IgD-negative memory B cell (primary cell): ENCODE results near the gene TBX19. TPM values are rescaled to one million over a fixed set of nuclear protein-coding genes. Genes with fewer than 3 reads are reported as not detected.

ENCODE experiments used
- H3K27ac Mint-ChIP-seq, 3 donors: one replicate each; pipeline ENCODE4 v1.8.0; 2020 to 2022; ENCODE audit warnings: mild to moderate bottlenecking in 3 of 3, mixed read lengths in 3 of 3, moderate library complexity in 1 of 3
- H3K27me3 Mint-ChIP-seq: one replicate; pipeline ENCODE4 v1.8.0; 2021; ENCODE audit warnings: mixed read lengths
- H3K36me3 Mint-ChIP-seq: one replicate; pipeline ENCODE4 v1.8.0; 2020; ENCODE audit warnings: mild to moderate bottlenecking, mixed read lengths
- H3K4me1 Mint-ChIP-seq, 3 donors: one replicate each; pipeline ENCODE4 v1.8.0; 2020 to 2022; ENCODE audit warnings: mixed read lengths in 3 of 3, mild to moderate bottlenecking in 1 of 3
- H3K4me3 Mint-ChIP-seq, 4 donors: one replicate each; pipeline ENCODE4 v1.8.0; 2020 to 2022; ENCODE audit warnings: mild to moderate bottlenecking in 4 of 4, mixed read lengths in 4 of 4, moderate library complexity in 3 of 4
- H3K9me3 Mint-ChIP-seq, 3 donors: one replicate each; pipeline ENCODE4 v1.8.0; 2020 to 2021; ENCODE audit warnings: mixed read lengths in 3 of 3, mild to moderate bottlenecking in 1 of 3
- polyA plus RNA-seq: library from polyadenylated mRNA; unstranded; fragments of 300-500 nt; fragmentation: Illumina TruSeq; gene quantifications from one replicate; pipeline ENCODE4 v1.2.3, GENCODE V29; 2021

TBX19 gene
- polyA plus RNA-seq, 1 donor from 2014 or later: 2.5 TPM

- H3K27ac Mint-ChIP-seq: no peak overlapping the region
- H3K36me3 Mint-ChIP-seq: peaks cover 14% of the 10 kb centered on the region
- peaks cover 0 to 1% (median 0%) of the 10 kb centered on the region in 3 donors for H3K4me1 Mint-ChIP-seq
- H3K27me3 Mint-ChIP-seq: no peaks in the 10 kb centered on the region
- H3K9me3 Mint-ChIP-seq: peaks cover 0 to 9% (median 2%) of the 10 kb centered on the region in 3 donors
- H3K4me3 Mint-ChIP-seq: no peak overlapping the region
Observed at GRCh38 chr1:168321945-168322344, 41.3 kb downstream of the TBX19 start.

DNA sequence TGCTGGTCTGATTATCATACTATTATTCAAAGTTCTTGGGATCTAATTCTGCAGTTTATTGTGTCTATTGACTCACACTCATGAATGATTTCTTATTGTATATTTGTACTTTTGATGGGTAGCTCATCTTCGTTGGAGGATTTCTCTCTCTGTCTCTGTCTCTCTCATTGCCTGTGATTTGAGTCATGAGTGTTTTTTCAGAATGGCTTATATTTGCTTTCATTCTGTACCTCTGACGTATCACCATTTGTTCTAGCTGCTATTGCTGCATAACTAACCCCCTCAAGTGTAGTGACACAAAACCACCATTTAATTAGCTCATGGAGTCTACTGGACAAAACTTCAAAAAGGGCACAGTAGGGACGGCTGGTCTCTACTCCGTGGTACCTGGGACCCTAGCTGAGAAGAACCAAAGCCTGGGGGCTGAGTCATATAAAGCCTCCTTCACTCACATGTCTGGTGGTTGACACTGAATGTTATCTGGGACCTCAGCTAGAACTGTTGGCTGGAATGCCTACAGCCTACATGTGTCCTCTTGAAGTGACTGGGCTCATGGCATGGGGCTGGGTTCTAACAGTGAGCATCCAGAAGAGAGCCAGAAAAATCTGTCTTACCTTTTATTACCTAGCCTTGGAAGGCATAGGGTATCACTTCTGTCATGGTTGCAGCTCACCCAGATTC, 44.2 kb downstream of the TBX19 start:
- Mint-ChIP-seq H3K4me1 (peaks cover 0 to 3% (median 0%) of the 10 kb centered on the region in 3 donors), H3K36me3 (peaks cover 13% of the 10 kb centered on the region), H3K4me3 (no peak overlapping the region), H3K27ac (no peak overlapping the region), H3K9me3 (peaks cover 0 to 9% (median 2%) of the 10 kb centered on the region in 3 donors), H3K27me3 (no peaks in the 10 kb centered on the region)

GRCh38 chr1:168328731-168329364, 48.2 kb downstream of the TBX19 start:
- no peak overlapping the region for H3K4me3 Mint-ChIP-seq
- no peaks in the 10 kb centered on the region for H3K27me3 Mint-ChIP-seq
- H3K27ac Mint-ChIP-seq: no peak overlapping the region
- H3K36me3 Mint-ChIP-seq: peaks cover 5% of the 10 kb centered on the region
- peaks cover 0 to 9% (median 2%) of the 10 kb centered on the region in 3 donors for H3K9me3 Mint-ChIP-seq
- peaks cover 0 to 3% (median 0%) of the 10 kb centered on the region in 3 donors for H3K4me1 Mint-ChIP-seq

DNA sequence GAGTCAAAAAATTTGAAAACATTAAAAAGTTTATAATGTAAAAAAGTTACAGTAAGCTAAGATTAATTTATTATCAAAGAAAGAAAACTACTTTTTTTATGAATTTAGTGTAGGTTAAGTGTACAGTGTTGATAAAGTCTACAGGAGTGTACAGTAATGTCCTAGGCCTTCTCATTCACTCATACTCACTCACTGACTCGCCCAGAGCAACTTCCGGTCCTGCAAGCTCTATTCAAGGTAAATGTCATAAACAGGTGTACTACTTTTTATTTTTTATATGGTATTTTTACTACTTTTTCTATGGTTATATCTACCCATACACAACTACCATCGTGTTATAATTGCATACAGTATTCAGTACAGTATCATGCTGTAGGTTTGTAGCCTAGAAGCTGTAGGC, 49.6 kb downstream of the TBX19 start:
- H3K4me1 Mint-ChIP-seq: peaks cover 0 to 2% (median 0%) of the 10 kb centered on the region in 3 donors
- no peaks in the 10 kb centered on the region for H3K27me3 Mint-ChIP-seq
- no peaks in the 10 kb centered on the region for H3K36me3 Mint-ChIP-seq
- H3K27ac Mint-ChIP-seq: no peak overlapping the region
- H3K9me3 Mint-ChIP-seq: peaks cover 0 to under 1% (median 0%) of the 10 kb centered on the region in 3 donors
- H3K4me3 Mint-ChIP-seq: no peak overlapping the region

- H3K27ac Mint-ChIP-seq: no peak overlapping the region
- H3K27me3 Mint-ChIP-seq: no peaks in the 10 kb centered on the region
- H3K9me3 Mint-ChIP-seq: no peaks in the 10 kb centered on the region
- no peak overlapping the region for H3K4me3 Mint-ChIP-seq
- H3K36me3 Mint-ChIP-seq: peaks cover under 1% of the 10 kb centered on the region
- H3K4me1 Mint-ChIP-seq: peaks cover 0 to 2% (median 0%) of the 10 kb centered on the region in 3 donors
Observed at GRCh38 chr1:168331569-168331968, 50.9 kb downstream of the TBX19 start.

DNA sequence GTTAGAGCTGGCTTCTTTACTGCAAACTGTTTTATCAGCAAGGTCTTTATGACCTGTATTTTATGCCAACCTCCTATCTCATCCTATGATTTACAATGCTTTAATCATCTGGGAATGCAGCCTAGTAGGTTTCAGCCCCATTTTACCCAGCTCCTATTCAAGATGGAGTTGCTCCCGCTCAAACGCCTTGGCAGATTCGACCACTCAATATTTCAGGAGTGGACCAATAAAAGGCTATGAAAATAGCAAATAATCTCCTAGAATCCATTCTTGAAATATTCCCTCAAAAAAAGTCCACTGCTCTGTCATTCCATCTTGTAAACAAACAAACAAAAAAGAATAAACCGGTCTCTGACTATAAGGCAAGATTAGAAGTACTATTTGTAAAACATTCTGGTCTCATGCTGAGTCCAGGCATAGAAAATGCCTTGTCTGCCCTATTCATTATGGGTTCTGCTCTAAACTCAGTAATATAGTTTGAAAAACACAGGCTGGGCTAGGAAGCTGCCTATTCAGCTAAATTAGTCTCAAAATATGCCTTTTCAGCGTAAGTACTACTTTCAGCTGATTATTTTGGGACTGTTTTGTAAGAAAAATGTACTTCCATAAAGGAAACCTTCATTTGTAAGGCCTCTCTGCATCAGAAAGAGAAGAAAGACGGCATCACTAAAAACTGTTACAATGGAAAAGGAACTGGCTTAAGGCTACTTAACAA, 53.0 kb downstream of the TBX19 start:
- H3K9me3 Mint-ChIP-seq: no peaks in the 10 kb centered on the region
- H3K27me3 Mint-ChIP-seq: no peaks in the 10 kb centered on the region
- no peaks in the 10 kb centered on the region for H3K4me1 Mint-ChIP-seq
- H3K27ac Mint-ChIP-seq: no peak overlapping the region
- H3K4me3 Mint-ChIP-seq: no peak overlapping the region
- peaks cover 2% of the 10 kb centered on the region for H3K36me3 Mint-ChIP-seq

GRCh38 chr1:168335500-168335899, 54.8 kb downstream of the TBX19 start:
- Mint-ChIP-seq H3K36me3 (peaks cover 2% of the 10 kb centered on the region), H3K27me3 (no peaks in the 10 kb centered on the region), H3K4me1 (no peaks in the 10 kb centered on the region), H3K27ac (no peak overlapping the region), H3K9me3 (no peaks in the 10 kb centered on the region), H3K4me3 (no peak overlapping the region)

DNA sequence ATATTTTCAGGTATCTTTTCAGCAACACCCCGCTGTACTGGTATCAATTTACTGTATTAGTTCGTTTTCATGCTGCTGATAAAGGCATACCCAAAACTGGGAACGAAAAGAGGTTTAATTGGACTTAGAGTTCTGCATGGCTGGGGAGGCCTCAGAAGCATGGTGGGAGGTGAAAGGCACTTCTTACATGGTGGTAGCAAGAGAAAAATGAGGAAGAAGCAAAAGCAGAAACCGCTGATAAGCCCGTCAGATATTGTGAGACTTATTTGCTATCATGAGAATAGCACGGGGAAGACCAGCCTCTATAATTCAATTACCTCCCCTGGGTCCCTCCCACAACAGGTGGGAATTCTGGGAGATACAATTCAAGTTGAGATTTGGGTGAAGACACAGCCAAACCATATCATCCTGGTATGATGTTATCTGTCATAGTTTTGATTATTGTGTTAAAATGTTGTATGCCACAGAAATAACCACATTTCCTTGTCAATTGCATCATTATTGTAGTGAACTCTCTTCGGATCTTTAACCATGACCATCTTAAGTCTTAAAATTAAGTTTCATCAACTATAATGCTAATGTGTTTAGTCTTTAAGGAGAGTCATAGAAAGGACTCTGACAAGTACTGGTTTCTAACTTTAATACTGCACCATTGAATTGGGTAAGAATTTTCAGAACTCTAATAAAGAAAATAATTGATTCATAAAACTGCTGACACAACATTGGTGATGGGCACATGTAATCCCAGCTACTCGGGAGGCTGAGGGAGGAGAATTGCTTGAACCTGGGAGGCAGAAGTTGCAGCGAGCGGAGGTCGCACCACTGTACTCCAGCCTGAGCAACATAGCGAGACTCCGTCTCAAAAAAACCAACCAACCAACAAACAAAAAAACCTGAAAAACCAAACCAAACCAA, 58.2 kb downstream of the TBX19 start:
- Mint-ChIP-seq H3K27me3 (no peaks in the 10 kb centered on the region), H3K27ac (peak overlapping the region in 1 of 3 donors; percentile 51), H3K4me3 (peak overlapping the region in 1 of 4 donors; percentile 47), H3K36me3 (peaks cover 2% of the 10 kb centered on the region), H3K4me1 (peaks cover 5 to 12% (median 5%) of the 10 kb centered on the region in 3 donors), H3K9me3 (no peaks in the 10 kb centered on the region)

DNA sequence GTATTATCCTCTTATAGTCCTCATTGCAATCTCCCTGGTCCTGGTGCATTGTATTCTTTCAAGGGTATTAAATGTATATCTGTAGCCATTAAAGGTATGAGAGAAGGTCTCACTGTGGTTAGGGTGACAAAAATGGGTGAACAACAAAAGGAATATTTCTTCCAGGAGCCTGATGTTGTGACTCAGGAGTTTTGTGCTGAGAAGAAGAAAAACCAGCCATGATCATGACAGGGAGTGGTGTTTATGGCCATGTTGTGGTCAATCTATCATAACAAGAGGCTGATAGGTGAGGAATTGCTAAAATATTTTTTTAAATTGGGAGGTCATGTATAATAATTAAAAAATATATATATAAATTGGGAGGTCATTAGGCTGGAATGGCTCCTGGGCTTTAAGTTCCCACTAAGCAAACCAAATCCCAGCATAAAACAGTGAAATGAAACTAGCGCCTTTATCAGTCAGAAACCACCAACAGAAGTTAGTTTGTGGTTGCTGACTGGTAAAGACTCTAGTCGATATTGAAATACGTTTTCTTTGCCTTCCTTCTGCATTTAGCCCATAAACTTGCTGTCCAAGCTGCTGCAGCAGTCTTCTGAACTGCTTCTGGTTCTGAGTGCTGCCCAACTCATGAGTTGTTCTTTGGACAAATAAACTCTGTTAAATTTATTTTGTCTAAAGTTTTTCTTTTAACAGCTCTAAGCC, 60.3 kb downstream of the TBX19 start:
- Mint-ChIP-seq H3K9me3 (no peaks in the 10 kb centered on the region), H3K4me1 (peaks cover 5 to 13% (median 5%) of the 10 kb centered on the region in 3 donors), H3K27me3 (no peaks in the 10 kb centered on the region), H3K4me3 (no peak overlapping the region), H3K36me3 (peaks cover 2% of the 10 kb centered on the region), H3K27ac (peak overlapping the region in 1 of 3 donors; percentile 4)

GRCh38 chr1:168341483-168341975, 60.9 kb downstream of the TBX19 start:
- peaks cover 1% of the 10 kb centered on the region for H3K36me3 Mint-ChIP-seq
- H3K27ac Mint-ChIP-seq: peak overlapping the region in 1 of 3 donors; percentile 4
- H3K4me1 Mint-ChIP-seq: peaks cover 5 to 13% (median 5%) of the 10 kb centered on the region in 3 donors
- H3K9me3 Mint-ChIP-seq: no peaks in the 10 kb centered on the region
- H3K4me3 Mint-ChIP-seq: no peak overlapping the region
- H3K27me3 Mint-ChIP-seq: no peaks in the 10 kb centered on the region

GRCh38 chr1:168342572-168343280, 62.0 kb downstream of the TBX19 start:
- no peaks in the 10 kb centered on the region for H3K9me3 Mint-ChIP-seq
- H3K4me1 Mint-ChIP-seq: peaks cover 5 to 17% (median 5%) of the 10 kb centered on the region in 3 donors
- H3K4me3 Mint-ChIP-seq: peak overlapping the region; percentile 7 to 25 (median 12)
- no peaks in the 10 kb centered on the region for H3K27me3 Mint-ChIP-seq
- H3K27ac Mint-ChIP-seq: peak overlapping the region in 2 of 3 donors; percentile 48 to 87
- H3K36me3 Mint-ChIP-seq: no peaks in the 10 kb centered on the region

DNA sequence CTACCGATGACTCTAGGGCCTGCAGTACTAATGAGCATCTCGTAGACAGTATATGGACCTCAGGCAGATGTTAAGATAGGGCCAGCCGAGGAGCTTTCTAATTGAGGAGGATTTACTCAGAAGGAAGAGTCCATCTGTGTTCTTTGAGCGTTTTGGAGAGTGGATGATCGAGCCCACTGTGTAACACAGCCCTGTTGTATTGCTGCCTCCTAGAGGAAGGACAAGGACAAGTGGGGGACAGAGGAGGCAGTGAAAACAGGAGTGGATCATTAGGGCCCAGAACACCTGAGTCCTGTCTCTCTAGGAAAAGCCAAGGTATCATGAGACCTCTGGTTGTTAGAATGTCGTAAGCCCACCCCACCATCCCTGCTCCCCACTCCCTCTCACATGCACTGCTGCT, 62.9 kb downstream of the TBX19 start:
- no peak overlapping the region for H3K27ac Mint-ChIP-seq
- peaks cover 9 to 22% (median 11%) of the 10 kb centered on the region in 3 donors for H3K4me1 Mint-ChIP-seq
- no peaks in the 10 kb centered on the region for H3K36me3 Mint-ChIP-seq
- peak overlapping the region in 1 of 4 donors; percentile 69 for H3K4me3 Mint-ChIP-seq
- H3K27me3 Mint-ChIP-seq: no peaks in the 10 kb centered on the region
- H3K9me3 Mint-ChIP-seq: peaks cover 0 to 2% (median 0%) of the 10 kb centered on the region in 3 donors

DNA sequence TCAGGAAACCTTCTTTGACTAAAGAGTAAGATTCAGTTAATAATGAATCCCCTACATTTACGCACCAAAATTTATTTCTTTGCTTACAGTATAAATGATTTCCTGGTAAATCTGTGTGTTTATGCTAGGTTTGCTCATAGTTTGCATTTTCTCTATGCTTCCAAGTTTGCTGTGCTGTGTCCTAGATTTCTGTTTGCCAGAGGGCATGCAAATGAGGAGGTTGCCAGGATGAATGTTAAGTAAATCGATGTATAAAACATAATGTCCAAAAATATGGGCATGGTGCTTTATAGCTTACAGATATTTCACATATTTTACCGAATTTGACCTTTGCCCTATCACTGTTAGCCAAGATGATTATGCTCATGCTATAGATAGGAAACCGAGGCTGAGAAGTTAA, 63.8 kb downstream of the TBX19 start:
- H3K27me3 Mint-ChIP-seq: no peaks in the 10 kb centered on the region
- H3K27ac Mint-ChIP-seq: peak overlapping the region in 1 of 3 donors; percentile 17
- H3K36me3 Mint-ChIP-seq: no peaks in the 10 kb centered on the region
- no peak overlapping the region for H3K4me3 Mint-ChIP-seq
- peaks cover 0 to 2% (median 0%) of the 10 kb centered on the region in 3 donors for H3K9me3 Mint-ChIP-seq
- H3K4me1 Mint-ChIP-seq: peaks cover 9 to 22% (median 11%) of the 10 kb centered on the region in 3 donors
